NCI-H2196 treated with DMSO at 0.1 percent for 48 hours (cell line): ENCODE results near the gene LRP8.
"Not testable (repeated sequence)": the region's sequence is repeated elsewhere in the genome, so short reads cannot be mapped to it uniquely, and the experiment has no call there.

ENCODE experiments used
- DNase-seq: peaks from one replicate; lab custom pipeline; 2025; ENCODE audit not compliant: unreplicated experiment; lab: John Stamatoyannopoulos, UW

Gene LRP8

DNA sequence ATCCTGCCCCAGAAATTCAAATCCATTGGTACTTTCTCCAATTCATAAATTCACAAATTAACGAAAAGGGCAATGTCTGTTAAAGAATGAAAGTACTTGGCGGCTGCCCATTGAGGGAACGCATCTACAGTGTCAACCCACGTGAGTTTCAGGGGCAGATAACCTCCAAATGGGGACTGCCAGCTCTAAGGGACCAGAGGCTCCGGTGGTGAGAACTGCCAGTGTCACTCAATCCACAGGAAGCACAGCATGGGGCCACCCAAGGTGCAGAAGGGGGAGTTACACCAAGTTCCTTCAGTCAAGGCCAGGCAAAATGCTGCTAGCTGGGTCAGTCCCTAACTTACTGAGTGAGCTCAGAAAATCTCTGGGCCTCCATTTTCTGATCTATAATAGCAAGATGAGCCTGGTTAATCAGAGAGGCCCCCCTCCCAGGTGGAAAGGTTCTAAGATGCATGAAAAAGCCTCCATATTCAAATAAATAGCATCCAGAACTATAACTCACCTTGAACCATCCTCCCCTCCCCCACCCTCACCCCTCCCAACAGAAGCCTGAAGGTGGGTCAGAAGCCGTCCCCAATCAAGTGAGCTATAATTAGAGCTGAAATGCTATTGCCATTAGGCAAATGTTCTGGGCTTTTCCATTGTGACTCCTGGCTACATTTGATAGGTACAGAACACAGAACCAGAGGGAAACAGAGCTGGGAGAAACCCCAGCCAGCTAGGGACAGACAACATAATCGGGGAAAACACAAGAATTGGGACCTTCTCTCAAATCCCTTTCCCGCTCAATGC is 41.7 kb downstream of the LRP8 start:
- DNase-seq: no peak

DNA sequence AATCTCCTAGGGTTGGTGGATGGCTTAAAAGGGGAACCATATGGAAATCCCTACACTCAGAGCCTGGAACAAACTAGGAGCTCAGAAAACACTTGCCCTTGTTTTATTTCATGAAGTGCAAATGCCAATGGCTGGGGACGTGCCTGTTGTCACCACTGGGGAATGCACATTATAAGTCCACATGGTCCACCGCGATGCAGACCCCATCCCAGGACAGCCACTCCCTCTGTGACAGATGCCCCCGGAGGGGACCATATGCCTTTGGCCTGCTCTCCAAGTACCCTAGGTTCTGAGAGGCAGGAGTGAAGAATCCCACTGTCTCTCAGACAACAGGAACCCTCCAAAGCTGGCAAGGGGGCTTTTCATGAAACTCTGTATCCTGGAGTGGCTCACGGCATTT is 42.3 kb downstream of the LRP8 start:
- DNase-seq: no peak

DNA sequence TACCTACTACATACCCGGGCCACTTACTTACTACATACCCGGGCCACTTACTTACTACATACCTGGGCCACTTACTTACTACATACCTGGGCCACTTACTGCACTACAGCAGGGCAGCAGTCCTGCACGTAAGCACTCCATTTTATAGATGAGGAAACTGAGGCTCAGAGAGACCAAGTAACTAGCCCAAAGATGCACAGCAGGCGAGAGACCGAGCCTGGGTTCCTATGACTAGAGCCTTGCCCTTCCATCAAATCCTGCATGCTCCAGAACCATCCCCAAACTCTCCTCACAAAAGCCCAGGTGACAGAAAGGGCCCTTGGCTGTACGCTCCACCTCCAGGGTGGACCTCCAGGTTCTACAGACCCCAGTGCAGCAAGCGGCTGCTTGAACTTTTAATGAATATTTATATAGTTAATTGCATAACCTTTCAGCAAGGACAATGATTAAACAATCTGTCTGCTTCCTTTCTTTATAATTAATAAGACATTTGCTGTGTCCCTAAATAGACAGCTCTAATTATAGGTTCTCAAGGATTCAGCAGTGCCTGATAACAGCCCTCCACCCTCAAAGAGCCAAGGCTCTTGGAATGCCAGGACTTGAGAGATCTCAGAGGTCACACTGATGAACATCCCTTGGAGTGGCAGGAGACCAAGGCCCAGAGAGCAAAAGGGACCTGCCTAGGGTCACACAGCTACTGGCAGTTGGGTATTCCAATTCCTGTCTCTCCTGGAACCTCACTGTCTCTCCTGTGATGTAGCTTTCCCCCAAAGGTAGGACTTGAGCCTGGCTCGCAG is 43.4 kb downstream of the LRP8 start:
- no peak for DNase-seq

DNA sequence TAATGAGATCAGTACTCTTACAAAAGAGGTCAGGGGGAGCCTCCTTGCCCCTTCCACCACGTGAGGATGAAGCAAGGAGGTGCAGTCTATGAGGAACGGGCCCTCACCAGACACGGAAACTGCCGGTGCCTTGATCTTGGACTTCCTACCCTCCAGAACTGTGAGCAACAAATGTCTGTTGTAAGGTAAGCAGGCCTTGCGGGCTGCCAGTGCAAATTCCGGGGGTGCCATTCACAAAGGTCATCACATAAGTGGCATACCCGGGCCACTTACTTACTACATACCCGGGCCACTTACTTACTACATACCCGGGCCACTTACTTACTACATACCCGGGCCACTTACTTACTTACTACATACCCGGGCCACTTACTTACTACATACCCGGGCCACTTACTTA is 44.7 kb downstream of the LRP8 start:
- not testable (repeated sequence) for DNase-seq

DNA sequence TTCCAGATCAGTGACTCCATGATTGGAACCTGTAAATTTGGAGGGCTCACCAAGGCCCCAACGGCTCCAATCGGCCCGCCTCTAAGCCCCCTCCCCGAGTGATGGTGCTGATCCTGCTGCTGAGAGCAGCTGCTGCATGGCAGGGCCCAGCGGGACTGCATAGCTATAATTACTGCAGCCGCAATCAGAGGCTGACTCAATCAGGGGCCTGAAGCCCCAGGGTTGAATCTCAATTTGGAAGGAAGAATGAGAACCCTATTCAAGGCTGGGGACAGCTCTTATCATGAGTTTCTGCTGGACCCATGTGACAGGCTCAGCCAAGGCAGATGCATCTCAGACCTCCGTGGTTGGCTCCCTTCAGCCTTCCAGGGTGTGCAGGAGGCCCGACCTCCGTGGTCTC is 46.7 kb downstream of the LRP8 start:
- DNase-seq: no peak

DNA sequence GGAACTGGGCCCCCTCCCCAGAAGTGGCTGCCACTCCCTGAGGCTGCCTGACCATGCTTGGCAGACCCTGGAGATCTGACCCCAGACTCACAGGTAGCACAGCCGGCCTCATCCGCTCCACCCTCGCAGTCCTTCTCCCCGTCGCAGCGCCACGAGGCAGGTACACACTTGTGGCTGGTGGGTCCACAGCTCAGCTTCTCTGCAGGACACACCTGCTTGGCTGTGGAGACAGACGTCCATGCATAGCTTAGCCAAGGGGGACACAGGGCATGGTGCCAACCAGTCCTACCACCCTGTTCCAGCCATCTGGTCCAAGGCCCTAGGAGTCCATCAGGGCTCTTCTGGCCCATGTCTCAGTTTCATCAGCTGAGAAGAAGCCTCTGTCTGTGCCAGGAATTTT is 47.4 kb downstream of the LRP8 start:
- no peak for DNase-seq

DNA sequence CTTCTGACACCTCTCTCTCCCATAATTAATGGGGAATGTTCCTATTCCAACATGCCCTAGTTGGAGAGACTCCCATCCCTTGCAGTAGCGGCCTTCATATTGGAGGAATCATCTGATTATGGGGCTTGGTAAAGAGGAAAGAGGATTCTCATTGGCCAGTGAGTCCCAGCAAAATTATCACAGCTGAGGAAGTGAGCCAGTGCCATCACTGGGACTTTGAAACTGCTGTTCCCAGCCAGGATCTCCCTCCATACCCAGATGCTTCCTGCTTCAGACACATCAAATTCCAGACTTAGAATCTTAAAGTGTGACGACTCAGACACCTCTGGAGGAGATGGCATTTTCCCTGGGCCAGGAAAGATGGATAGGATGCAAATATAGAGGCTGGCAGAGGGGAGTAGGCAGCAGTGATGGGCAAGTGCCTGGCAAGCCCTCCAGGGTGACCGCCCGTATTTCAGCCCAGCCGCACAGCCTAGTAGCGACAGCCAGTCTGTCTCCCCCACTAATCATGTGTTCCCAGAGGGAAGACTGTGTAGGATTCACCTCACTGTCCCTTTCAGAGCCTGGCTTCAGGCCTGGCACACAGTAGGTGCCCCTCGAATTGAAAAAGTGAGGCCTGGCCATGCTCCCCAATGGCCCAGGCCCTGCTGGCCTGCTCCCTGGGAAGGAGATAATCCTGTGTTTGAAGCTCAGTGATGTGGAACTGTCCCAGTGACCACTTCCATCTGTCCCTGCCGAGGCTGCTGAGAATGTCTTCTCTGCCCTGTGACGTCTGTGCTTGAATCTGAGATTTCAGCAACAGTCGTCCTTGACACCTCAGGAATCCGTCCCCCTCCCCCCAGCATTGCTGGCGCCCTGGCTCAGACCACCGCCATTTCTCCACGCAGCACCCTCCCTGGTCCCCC is 48.3 kb downstream of the LRP8 start:
- no peak for DNase-seq

DNA sequence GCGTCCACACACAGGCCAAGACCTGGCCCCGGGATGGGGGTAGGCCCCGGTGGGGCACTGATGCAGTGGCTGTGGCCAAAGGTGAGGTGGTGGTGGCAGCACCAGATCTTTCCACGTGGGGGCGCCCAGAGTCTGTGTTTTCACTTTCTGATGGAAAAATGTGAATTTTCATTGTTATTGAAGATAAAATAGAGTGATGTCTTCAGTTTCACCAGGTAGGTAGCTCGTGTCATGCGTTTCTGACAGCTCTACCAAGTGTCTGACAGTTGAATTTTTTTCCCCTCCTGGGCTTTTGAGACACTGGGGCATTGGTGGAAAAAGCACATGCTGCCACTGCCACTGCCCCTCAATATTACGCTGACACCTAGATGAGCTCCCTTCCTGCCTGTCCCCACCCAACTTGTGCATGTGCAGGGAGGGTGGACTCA is 49.6 kb downstream of the LRP8 start:
- no peak for DNase-seq

DNA sequence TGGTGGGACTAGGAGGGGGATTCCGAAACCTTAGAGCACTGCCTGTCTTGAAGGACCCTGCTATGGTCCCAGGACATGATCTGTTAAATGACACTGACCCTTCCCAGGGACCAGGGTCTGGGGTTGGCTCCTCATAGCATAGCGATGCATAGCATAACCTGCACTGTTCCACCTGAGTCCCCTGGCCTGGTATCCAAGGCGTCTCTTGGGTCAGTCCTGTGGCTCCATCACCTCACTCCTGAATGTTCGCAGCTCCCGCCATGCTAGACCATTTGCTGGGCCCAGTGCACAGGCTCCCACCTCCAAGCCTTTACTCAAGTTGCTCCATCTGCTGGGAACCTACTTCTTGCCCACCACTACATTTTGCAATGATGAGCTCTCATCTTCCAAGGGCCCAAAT is 50.5 kb downstream of the LRP8 start:
- DNase-seq: no peak

DNA sequence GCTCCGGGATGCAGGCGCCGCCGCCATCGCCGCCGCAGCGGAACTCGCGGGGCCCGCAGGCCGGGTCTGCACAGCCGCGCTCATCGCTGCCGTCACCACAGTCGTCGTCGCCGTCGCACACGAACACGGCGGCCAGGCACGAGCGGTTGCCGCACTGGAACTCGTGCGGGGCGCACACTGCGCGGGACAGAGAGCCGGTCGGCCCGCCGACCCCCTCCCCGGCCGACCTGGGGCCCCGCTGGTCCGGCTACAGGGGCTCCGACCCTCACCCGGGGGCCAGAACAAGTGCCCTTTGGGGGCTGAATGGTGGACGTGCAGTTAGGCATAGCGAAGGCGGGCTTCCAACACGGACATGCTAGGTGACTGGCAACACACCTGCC is 51.0 kb downstream of the LRP8 start:
- no peak for DNase-seq

DNA sequence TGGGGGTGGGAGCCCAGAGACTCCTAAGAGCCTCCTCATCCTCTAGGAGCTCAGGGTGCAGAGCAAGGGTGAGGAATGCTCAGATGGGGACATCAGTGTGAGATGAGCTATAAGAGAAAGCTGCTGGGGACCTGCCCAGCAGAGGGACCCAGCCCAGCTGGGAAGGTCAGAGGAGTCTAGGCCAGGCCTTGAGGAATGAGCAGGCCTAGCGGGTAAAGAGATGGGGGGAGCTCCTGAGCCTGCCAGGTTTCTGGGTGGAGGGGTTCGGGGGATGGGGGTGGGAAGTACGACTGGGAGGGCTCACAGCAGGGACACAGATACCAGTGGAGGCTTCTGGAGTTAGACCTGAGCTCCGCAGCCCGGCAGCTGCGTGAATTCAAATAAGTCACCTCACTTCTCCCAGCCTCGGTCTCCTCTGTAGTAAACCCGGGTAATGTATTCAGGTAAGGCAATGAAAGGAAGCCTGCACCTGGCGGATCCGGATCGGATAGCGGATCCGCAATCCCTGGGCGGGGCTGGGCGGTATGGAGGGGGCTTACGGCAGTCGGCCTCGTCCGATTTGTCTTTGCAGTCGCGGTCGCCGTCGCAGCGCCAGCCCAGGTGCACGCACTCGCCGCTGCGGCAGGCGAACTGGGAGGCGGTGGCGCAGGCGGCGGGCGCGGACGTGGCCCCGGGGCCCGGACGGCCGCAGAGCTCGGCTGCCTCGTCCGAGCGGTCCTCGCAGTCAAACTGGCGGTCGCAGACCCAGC is 51.5 kb downstream of the LRP8 start:
- no peak for DNase-seq

DNA sequence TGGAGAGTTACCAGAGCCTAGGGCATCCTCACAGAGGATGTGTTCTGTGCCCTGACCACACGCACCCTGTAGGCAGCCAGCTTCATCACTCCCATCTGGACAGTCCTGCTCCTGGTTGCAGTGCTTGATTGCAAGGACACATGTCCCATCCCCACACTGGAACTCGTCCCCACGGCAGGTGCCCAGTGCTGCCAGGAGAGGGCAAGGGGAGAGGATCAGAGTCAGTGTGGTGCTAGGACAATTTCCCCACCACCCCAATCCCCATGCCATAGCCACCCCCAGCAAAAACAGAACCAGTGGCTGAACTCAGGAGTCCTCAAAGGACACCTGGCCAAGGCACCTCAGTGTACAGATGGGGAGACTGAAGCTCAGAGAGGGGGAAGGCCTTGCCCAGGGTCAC is 52.3 kb downstream of the LRP8 start:
- no peak for DNase-seq

DNA sequence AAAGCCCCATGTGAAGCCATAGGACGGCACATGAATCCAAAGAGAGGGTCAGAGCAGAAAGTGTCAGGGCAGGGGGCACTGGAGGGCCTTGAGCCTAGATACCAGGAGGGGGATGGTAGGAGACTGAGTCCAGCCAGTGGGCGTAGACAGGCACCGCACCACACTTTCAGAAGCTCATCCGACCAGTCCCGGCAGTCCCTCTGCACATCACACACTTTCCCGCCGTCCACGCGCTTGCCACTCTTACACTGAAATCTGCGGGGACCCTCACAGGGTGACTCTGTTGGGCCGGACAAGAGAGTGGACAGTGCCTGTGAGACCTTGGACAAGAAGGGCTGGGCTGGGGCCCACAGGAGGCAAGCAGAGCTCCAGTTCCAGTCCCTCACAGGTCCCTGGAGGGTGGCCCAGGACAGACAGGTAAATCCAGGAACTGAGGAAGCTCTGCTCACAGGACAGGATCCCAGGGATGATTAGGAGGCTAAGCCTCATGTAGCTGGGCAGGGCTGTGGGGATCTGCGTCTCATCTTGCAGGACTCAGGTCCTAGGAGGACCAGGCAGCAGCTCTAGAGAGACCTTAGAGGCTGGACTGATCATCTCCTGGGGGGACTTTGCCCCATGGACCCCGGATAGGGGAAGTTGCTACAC is 53.2 kb downstream of the LRP8 start:
- no peak for DNase-seq

DNA sequence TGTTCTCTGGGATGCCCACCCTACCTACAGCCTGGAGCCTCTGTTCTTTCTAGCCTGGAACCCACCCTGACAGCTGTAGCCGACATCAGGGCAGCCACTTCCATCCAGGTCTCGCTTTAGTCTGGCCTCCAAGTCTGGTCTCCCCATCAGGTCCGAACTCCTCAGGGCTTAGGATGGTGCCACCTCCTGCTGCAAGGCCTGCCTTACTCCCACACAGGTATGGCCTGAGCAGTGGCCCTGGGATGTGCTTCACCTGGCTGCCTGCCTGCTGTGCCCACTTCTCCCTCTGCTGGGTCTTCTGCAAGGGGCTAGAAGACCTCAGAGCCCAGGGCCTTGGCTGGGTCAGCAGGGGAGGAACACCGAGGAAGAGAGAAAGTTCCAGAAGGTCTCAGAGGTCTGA is 53.8 kb downstream of the LRP8 start:
- no peak for DNase-seq

DNA sequence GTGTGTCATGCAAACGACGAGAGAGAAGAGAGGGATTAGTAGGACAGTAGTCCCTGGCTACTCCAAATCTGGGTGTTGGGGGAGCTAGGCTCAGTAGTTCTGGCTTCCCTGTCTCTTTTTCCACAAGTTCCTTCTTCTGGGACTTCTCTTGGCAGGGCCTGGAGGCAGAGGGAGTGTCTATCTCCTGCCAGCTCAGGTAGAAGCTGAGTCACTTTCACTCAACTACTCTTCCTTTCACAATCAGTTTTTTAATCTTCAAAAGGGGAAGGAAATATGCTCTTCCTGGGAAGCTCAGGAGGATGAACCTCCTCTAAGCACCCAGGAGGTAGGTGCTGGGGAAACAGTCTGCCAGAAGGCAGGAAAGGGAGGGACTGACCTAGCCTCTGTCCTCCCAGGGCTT is 54.3 kb downstream of the LRP8 start:
- DNase-seq: no peak

DNA sequence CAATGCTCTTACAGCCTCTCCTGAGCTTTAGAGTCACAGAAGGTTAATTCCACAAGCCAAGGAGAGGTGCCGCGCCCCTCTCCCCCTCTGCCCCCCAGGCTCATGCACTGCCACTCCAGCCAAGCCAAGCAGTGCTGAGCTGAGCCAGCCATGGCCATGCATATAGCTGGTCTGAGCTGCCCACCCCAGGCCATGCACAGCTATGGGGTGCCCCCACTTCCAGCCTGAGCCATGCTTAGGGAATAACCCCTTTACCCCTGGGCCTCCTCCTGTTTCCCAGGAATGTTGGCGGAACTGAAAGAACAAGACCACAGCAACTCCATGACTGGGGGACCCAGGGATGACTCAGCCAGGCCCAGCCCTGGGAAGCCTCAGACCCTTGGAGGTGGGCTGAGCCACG is 55.5 kb downstream of the LRP8 start:
- no peak for DNase-seq

DNA sequence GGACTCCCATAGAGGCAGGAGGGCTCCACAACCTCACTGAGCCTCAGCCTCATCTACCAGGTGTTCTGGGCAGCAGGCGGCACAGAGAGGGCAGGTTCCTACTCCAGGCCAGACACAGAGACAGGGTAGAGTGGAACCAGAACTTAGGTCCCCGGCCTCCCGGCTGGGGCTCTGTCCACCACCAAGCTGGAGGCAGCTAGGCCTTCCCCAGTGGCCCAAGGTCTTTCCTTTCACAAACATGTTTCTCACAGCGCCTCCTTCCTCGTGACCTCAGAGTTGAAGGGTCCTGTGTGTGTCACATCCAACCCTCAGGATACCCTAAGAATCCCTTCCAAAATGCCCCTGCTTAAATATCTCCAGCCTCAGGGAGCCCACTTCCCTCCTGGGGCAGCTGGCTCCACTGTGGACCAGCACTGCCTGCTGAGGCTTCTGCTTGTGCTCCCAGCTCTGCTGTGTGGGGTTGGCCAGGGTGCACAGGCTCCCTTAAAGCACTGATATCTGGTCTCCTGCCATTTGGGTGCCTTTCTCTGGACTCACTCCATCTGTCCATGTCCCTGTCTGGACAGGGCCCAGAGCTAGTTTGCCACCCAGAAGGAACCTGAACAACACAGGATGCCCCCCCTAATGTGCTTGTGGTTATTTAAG is 56.3 kb downstream of the LRP8 start:
- no peak for DNase-seq

DNA sequence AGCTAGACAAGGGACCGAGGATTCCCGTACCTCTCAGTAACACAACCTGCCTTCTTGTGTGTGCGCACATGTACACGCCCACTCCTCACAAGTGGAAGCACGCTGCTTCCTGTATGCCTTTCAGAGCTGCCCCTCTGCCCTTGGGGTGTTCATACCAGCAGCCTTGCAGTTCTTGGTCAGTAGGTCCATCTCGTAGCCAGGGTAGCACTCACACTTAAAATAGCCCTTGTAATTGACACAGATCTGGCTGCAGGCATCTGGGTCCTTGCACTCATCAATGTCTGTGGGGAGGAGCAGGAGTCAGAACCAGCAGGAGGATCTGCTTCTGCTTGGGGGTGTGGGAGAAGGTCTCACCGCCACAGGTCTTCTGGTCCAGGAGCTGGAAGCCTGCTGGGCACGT is 57.0 kb downstream of the LRP8 start:
- no peak for DNase-seq

DNA sequence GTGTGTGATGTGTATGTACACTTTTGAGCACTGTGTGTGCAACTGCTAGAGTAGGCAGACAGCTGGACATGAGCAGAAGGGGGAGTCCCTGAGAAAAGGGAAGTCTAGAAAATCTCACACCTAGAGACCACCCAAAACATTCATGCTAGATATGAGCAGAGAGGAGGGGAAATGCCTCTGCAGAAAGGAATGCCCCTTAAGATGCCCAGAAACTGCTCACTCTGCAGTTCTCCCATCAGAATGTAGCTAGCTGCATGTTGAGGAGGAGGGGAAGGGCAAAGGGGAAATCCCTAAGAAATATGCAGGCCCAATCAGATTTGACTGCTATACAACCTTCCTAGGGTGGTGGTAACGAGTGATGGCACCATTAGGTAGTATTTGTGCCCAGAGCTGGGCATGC is 57.8 kb downstream of the LRP8 start:
- DNase-seq: no peak

DNA sequence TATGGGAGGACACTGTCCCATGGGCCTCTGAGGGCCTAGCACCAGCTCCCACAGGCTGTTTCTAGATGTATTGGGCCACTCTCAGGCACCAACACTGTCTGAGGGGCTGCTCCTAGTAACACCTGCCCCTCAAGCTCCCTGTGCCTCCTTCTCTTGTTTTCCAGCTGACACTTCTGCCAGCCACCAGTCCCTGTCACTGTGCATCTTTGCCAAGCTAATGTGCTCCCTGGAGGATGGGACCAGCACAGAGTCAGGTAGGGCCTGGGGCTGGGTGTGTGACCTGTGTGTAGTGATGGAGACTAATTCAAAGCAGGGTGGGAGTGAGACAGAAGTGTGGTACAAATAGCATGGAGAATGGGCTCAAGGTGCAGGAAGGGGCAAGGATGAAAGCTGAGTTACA is 60.1 kb downstream of the LRP8 start:
- DNase-seq: no peak
